HTR-8/SVneo (cell line): ENCODE measurements around the gene INSYN2B.
"Not testable (repeated sequence)": the region's sequence is repeated elsewhere in the genome, so short reads cannot be mapped to it uniquely, and the experiment has no call there.

Experiments used
- DNase-seq: peaks from one replicate; pipeline ENCODE4 v3.0.0; 2011; ENCODE audit warnings: low spot score, mixed read lengths; ENCODE audit not compliant: insufficient read length
- FAIRE-seq: peaks from 2 replicates; lab custom pipeline; 2011; peaks lifted over from hg19 to GRCh38; lab: Jason Lieb, UNC

INSYN2B gene

DNA sequence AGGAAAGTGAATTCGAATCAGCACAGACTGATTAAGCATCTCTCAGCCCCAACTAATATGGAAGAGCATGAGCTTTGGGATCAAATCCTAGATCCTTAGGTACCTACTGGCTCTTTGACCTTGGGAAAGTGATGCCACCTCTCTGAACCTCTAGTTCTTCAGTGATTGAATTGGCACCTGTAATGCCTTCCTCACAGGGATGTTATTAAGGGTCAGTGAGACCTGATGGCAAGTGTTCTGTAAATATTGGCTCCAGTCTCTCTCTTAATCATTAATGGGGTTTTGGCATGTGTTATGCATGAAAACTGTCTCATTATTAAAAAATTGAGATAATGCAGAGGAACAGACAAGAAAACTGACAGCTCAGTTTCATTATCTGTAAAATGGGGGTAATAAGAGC lies 115.8 kb downstream of the INSYN2B start:
- DNase-seq (no peak), FAIRE-seq (no peak)

DNA sequence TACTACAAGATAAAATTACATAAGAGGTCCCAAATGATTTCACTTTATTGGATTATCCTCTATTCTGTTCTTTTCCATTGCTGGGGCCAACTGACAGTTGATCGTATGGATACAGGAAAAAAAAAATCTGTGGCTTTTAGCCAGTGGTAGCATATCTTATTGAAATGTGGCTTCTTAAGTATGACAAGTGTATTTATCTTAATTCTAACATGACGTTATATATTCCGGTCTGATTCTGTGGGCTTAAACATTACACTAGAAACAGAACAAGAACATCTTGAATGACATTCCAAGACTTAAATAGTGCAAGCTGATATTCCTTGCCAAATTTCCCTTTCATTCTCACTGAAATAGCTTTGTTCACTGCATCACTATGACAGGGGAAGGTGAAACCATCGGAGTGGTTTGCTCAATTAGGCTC lies 117.9 kb downstream of the INSYN2B start:
- FAIRE-seq (no peak), DNase-seq (no peak)

DNA sequence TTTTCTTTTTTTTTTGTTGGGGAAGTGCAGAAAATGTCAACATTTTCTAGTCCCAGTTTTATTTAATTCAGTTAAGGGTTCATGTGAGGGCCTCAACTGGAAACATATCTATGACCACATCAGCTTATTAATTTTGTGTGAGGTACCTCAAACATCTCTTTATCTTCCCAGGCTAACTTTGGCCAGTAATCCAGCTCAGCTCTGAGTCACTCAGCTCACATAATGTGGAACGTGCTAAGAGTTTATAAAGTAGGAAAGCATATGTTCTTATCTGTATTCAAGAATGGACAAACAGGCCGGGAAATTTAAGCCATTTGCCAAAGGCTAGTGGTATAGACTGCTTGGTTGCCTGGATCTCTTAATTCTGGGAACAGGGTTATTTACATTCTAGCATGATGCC lies 118.4 kb downstream of the INSYN2B start:
- DNase-seq = peak; percentile 9

GRCh38 chr5:169861433-169861832 lies 118.9 kb downstream of the INSYN2B start:
- FAIRE-seq (no peak), DNase-seq (no peak)

More for the DNA sequence above, 118.4 kb downstream of the INSYN2B start:
- FAIRE-seq = no peak

DNA sequence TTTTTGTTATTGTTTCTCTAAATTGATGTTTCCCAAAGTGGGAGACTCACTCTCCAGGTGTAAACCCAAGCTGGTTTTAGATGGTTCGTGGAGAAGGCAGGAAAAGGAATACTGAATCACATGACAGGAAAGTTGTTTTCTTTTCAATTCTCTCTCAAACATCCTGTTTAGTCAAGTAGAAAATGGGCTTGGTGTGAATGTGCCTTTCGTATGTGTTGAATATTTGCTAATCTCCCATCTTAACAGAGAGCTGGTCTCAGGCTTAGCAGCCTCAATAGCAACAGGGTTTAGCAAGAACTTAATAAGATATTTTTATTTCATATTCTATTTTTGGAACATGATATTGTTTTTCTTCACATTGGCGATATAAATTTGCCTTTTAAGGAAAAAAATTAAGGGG lies 119.7 kb downstream of the INSYN2B start:
- FAIRE-seq (no peak), DNase-seq (no peak)

GRCh38 chr5:169856571-169856970 lies 123.7 kb downstream of the INSYN2B start:
- peak; percentile 40 for DNase-seq
- peak; percentile 83 for FAIRE-seq

DNA sequence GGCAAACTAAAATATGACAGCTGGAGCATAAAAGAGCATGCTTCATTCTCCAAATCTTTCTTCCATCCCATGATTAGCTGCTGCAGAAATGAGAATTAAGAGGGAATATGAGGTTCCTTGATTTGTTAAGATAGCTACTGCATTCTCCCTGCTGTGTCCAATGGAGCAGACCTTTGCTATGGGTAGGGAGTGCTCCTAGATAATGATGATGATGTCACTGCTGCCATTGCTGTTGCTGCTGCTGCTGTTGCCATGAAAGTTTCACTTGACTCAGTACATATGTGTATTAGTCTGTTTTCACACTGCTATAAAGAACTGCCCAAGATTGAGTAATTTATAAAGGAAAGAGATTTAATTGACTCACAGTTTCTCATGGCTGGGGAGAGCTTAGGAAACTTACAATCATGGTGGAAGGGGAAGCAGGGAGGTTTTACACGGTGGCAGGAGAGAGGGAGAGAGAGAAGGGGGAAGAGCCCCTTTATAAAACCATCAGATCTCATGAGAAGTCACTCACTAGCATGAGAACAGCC lies 128.9 kb downstream of the INSYN2B start:
- FAIRE-seq = no peak
- no peak for DNase-seq

DNA sequence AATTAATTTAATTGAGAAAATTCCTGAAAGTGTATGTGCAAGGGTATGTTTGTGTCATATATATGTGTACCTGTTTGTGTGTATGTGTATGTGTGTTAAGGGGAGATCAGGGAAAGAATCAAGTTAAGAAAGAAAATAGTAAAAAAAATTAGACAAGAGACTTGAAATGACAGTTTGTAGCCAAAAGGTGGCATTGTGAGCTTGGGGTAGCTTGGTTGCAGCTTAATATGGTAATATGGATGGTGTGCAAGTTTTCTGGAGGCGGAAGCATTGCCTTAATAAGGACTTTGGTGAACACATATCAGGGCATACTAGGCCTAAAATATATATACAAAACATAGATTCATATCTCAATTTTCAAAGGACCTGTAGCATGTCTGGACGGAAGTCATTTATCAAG lies 129.9 kb downstream of the INSYN2B start:
- FAIRE-seq (no peak), DNase-seq (no peak)

GRCh38 chr5:169848792-169849191 lies 131.5 kb downstream of the INSYN2B start:
- no peak for DNase-seq
- no peak for FAIRE-seq

DNA sequence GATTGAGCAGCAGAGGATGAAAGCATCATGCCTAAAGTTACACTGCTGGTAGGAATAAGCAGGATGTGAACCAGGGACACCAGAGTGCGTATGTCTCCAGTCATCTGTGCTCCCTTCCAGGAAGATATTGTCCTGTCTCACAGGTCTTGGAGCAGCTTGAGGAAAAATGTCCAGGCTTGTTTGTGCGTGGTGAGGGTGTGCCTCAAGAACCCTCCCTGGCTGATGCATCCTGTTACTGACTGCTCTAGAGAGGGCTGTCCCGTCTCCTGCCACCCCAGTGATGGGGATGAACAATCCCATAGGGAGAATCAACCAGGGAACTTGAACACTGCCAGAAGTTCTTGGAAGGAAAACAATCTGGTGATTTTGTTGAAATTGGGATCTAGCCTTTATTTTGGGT lies 132.0 kb downstream of the INSYN2B start:
- DNase-seq (no peak), FAIRE-seq (no peak)

GRCh38 chr5:169847519-169847918 lies 132.8 kb downstream of the INSYN2B start:
- DNase-seq (no peak), FAIRE-seq (no peak)

DNA sequence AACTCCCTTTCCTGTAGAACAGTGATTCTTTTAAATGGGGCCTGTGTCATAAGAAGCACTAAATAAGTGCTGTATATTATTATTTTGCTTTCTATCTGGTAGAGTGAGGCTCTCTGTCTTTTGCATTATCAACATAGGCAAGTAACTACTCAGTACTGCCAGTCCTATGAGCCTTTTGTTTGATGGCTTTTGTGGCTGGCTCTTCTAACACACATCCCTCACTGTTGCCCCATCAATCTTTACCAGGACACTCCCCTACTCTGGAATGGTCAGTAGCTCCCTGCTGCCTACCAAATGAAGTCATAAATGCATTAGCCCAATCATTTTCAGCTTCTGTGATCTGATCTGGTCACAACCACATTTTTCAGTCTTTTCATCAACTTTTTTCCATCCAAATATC lies 137.6 kb downstream of the INSYN2B start:
- DNase-seq (no peak), FAIRE-seq (no peak)

- DNase-seq (no peak), FAIRE-seq (no peak)
Measured at GRCh38 chr5:169840405-169840804, 139.9 kb downstream of the INSYN2B start.

DNA sequence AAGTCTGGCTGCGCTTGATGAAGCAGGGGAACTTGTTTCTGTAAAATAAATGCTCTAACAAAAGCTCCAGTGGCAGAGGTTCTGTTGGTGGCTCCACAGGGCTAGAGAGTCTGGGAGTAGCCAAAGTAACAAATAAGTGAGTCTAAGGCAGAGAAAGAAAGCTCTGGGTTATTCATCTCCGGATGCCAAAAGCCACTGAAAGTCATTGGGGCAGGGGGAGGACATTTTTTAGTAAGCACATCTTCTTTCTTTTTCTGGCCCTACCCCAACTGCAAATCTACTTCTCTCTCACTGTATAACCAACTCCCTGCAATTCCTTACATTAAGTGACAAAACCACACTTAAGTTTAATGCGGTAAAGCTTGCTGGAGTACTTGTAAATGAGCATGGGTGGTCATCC lies 141.6 kb downstream of the INSYN2B start:
- DNase-seq = no peak

DNA sequence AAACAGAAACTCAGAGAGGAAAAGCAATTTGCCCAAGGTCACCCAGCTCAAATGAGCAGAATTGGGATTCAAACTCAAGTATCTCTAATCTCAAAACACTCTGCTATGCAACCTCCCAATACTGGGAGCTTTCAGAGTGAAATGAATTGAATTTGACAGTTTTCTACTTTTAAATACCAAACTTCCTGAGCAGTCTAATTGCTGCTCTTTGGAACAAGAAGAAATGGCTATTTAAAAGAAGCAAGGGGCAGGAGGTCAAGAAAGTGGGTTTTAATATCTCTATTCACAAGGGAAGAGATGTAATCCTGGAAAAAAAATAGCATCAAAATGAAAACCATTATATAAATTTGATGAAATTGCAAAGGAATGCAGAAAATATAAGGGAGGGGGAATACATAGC lies 142.6 kb downstream of the INSYN2B start:
- no peak for DNase-seq
- no peak for FAIRE-seq

More for the DNA sequence above, 141.6 kb downstream of the INSYN2B start:
- no peak for FAIRE-seq

GRCh38 chr5:169836835-169837536 lies 143.3 kb downstream of the INSYN2B start:
- DNase-seq = no peak
- no peak for FAIRE-seq

- not testable (repeated sequence) for DNase-seq, FAIRE-seq
Measured at GRCh38 chr5:169834540-169834939, 145.8 kb downstream of the INSYN2B start.

DNA sequence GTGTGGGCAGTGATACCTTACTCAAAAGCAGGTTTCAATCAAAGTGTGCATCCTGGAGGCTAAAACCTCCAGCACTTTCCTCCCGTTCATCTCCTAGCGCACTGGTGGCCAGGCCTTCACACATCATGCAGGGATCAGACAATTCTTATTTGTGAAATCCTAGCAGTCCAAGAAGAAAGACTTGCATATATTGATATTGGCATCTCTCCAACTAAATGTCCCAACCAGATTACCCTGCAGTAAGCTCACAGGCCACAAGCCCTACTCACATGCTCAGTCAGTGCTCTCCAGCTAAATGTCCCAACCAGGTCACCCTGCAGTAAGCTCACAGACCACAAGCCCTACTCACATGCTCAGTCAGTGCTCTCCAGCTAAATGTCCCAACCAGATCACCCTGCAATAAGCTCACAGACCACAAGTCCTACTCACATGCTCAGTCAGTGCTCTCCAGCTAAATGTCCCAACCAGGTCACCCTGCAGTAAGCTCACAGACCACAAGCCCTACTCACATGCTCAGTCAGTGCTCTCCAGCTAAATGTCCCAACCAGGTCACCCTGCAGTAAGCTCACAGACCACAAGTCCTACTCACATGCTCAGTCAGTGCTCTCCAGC lies 146.5 kb downstream of the INSYN2B start:
- not testable (repeated sequence) for FAIRE-seq, DNase-seq

DNA sequence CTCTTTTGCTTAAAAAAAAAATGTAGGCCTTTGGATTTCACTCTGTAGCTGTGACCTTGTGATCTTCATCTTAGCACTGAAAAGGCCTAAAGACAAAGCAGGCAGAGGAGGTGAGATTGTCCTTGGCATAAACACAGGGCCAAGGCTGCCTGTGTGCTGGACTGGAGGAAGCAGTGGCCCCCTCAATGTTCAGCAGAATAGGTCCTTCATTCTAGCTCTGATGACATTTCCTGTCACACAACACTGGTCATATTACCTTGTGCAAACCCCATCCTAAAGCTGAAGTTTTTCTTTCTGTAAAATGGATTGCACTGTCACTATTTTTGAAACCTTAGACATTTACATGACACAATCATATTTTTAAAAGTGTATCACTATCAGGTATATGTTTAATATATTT lies 147.4 kb downstream of the INSYN2B start:
- no peak for DNase-seq
- FAIRE-seq = no peak

DNA sequence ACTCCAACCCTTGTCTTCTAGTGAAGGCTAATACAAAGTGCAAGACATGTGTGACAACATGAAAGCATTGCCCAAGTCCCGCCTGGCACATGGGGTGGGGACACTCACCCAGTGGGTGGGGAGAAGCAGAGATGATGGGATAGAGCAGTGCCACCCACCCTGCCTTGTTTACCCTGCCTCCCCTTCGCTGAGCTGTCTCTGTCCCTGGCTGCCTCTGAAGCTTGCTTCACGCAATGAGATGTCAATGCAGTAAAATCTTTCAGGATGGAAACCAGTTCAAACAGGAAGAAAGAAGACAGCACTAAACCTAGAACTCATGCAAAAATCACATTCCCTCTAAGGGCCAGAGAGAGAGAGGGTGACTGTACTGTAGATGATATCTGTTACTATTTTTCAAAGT lies 148.0 kb downstream of the INSYN2B start:
- FAIRE-seq = no peak
- no peak for DNase-seq

GRCh38 chr5:169831331-169831730 lies 149.0 kb downstream of the INSYN2B start:
- DNase-seq (peak; percentile 14), FAIRE-seq (no peak)

- FAIRE-seq (no peak), DNase-seq (no peak)
Measured at GRCh38 chr5:169828385-169828784, 151.9 kb downstream of the INSYN2B start.
